NCI-H524 (cell line): Measurements from ENCODE around the gene MBOAT2.

Experiments used
- DNase-seq, 2 experiments: peaks; one replicate each; lab custom pipeline; 2025; lab: John Stamatoyannopoulos, UW

MBOAT2 gene

GRCh38 chr2:9018109-9018508, 14.6 kb upstream of the MBOAT2 start:
- no peak for DNase-seq

DNA sequence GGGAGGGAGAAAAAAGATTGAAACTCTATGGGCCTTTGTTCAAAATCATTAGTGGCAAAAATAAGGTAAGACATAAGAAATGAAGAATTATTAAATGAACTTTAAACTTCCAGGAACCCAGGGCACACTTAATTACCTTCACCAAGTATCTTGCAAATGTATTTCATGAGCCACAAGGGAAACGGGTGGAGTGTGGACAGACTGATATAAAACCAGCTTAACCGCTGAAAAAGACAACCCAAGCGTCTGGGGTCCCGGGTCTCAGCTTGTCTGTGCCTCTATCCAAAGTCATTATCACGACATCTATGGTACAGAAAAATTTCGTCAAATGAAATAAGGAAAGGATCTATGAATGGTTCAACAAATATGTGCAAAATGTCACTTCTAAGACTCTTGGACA, 13.9 kb upstream of the MBOAT2 start:
- DNase-seq, result no peak

DNA sequence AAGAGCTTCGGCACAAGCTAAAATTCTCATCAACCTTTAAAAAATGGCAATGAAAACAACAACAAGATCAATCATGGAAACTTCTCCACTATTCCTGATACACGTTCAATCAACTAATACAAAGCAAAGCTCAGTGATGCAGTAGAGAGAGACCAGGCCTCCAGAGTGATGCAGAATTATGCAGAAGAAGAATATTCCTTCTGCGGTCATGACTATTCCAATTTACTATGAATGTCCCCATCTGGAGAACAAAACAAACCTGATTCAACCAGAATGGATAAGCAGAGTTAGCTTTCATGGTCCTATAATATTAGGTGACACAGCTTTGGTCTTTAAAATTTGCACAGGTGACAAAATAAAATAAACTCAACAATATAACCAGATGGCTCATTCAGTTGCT, 12.5 kb upstream of the MBOAT2 start:
- DNase-seq, result no peak

DNA sequence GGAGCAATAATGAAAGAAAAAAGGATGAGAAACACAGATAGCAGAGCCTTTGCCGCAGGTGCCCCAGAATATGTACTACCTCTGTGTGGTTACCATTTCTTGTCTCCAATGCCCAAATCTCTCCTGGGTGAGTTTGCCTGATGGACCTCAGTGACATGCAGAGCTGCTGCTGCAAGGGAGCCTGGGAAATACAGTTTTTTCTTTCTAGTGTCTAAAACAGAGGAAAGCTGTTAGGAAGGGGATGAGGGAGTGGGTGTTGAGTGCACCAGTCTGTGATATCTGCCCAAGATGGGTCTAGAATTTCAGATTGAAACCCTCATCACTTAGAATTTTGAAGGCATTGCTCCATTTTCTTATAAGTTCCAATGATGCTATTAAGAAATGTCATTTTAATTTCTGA, 9.9 kb upstream of the MBOAT2 start:
- no peak for DNase-seq

GRCh38 chr2:9010866-9011265, 7.4 kb upstream of the MBOAT2 start:
- DNase-seq, result peak; percentile 30 to 61

- DNase-seq, result no peak
Observed at GRCh38 chr2:9008951-9009664, 5.6 kb upstream of the MBOAT2 start.

DNA sequence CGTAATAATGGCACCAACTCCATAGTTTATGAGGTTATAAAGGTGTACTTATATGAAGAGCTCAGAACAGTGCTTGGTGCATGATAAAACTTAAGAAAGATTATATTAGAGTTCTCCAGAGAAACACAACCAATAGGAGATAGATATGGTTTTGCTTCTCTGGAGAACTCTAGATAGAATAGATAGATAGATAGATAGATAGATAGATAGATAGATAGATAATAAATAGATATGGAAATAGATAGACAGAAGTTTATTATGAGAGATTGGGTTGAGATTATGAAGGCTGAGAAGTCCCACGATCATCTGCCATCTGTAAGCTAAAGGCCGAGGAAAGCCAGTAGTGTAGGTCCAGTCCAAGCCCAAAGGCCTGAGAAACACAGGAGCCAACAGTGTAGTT, 2.9 kb upstream of the MBOAT2 start:
- DNase-seq, result no peak

DNA sequence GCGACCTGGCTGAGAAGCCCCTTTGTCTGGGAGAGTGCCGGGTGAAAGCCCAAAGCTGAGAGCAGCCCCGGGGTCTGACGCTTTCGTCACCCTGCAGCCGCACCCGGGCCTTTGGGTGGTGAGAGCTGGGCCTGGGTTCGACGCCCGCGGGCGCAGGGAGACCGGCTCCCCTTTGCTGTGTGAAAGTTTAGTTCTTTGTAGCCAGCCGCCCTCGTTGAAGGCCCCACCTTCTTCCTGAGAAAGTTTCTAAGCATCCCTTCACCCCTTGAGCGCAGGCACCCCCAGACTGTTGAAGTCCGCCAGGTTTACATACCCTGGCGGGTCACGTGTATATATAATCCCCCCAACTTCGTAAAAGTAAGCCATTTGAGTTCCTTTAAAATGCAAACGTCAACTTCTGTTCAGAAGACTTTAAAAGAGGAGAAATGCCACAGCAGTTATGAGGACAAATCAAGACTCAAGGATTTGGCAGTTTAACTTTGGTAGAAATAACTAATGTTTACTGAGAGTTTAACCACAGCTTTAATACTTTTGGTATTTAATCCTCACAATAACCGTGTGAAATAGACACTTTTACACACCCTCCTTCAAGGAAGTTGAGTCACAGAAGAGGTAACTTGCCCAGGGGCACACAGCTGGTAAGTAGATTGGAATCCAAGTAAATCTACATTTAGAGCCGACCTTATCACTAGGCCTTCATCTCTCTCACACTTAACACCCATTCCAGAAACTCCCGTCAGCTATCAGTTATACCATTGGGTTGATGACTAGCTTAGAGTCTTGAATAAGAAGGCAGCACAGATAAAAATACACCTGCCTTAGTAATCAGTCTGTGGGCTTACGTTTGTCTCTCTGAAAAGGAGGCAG, 1.1 kb upstream of the MBOAT2 start:
- DNase-seq, result peak in 1 of 2 experiments; percentile 49

- DNase-seq, result no peak
Observed at GRCh38 chr2:9003366-9003615, 193 bp downstream of the MBOAT2 start.

GRCh38 chr2:9002637-9003365, 683 bp downstream of the MBOAT2 start:
- peak; percentile 18 to 52 for DNase-seq

- no peak for DNase-seq
Observed at GRCh38 chr2:9002313-9002636, 1.2 kb downstream of the MBOAT2 start.

DNA sequence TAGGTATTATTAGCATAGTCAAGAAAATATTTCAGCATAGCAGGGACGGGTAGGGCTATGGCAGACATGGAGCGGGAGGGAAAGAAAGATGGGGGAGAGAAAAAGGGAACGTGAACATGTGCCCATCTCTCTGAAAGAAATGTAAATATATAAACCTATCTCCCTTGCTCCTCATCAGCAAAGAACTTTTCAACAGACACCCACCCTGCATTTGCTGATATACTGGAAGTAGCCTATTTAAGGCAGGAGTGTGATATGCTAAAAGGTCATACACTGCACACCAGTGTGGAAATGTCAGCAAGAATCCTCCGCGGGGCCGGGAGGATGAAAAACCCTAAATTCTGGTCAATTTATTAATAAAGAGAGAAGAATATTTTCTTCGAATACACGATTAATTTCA, 1.7 kb downstream of the MBOAT2 start:
- no peak for DNase-seq

GRCh38 chr2:9001229-9001628, 2.3 kb downstream of the MBOAT2 start:
- no peak for DNase-seq

GRCh38 chr2:9000442-9000841, 3.0 kb downstream of the MBOAT2 start:
- DNase-seq, result no peak

- no peak for DNase-seq
Observed at GRCh38 chr2:8999797-9000196, 3.7 kb downstream of the MBOAT2 start.

GRCh38 chr2:8999102-8999446, 4.4 kb downstream of the MBOAT2 start:
- DNase-seq, result peak; percentile 14 to 58

GRCh38 chr2:8998418-8999101, 4.9 kb downstream of the MBOAT2 start:
- peak in 1 of 2 experiments; percentile 34 for DNase-seq

GRCh38 chr2:8997631-8998030, 5.9 kb downstream of the MBOAT2 start:
- DNase-seq, result no peak

DNA sequence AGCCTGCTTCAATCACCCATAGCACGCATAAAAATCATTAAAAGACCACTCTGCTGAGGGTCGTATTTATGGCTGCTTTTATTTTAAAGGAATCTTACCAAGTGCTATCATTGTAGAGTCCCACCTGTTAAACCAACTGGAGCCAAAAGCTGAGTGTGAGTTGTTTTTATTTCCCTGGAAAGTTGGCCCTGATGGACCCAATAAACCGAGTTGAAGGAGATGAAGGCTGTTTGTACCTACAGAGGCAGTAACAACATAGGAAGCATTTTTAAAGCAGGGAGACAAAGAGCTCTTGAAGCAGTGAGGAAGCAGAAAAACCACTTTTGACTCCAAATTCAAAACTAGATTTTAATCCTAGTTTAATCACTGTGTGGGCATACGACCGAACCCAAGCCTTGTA, 6.4 kb downstream of the MBOAT2 start:
- DNase-seq, result no peak

- DNase-seq, result no peak
Observed at GRCh38 chr2:8996006-8996405, 7.5 kb downstream of the MBOAT2 start.

DNA sequence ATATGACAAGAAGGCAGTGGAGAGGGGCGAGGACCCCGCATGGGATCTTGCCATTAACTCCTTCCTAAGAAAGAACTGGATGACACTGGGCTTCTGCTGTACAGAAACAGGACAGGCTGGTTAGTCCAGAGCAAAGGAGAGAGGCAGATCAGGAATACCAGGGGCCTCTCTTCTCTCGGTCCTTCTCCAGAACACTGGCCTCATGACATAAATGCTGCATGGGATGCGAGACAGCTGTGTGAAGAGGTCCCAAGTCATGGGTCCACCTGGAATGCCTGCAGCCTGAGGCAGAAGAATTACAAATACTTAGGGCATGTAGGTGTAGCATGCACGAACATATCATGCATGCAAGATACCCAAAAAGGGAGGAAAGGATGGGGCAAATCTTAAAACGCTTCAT, 9.1 kb downstream of the MBOAT2 start:
- DNase-seq, result no peak

GRCh38 chr2:8993902-8994278, 9.6 kb downstream of the MBOAT2 start:
- DNase-seq, result no peak
